Body of pancreas (tissue), 4 donors: Measurements from ENCODE around the gene ALDH1B1. TPM values are rescaled to one million over a fixed set of nuclear protein-coding genes. Genes with fewer than 3 reads are reported as not detected.

Source experiments
- ATAC-seq: fragments of 150-250 bp; one replicate; pipeline ENCODE4 v1.9.1; 2016
- DNase-seq, 4 donors: peaks; one replicate each; pipeline ENCODE4 v3.0.0-alpha.2; 2019
- H3K27ac ChIP-seq, 4 donors: fragments of 200-600 bp; sonication (generic); 1 replicate in 3 of 4; 2 replicates in 1 of 4; pipeline versions ENCODE4 v1.5.1 to v1.6.1; 2016 to 2019; ENCODE audit warnings: mild to moderate bottlenecking in 1 of 4, mixed read lengths in 1 of 4, moderate library complexity in 1 of 4
- H3K27me3 ChIP-seq, 2 donors: fragments of 200-600 bp; sonication (generic); one replicate each; pipeline ENCODE4 v1.6.0; 2016; ENCODE audit warnings: mild to moderate bottlenecking in 1 of 2
- H3K36me3 ChIP-seq, 2 donors: fragments of 200-600 bp; sonication (generic); replicated peaks in 1 of 2; 2 replicates each; pipeline ENCODE4 v1.5.1; 2016; ENCODE audit warnings: low read depth in 2 of 2; ENCODE audit not compliant: insufficient read depth in 1 of 2
- H3K4me1 ChIP-seq: fragments of 200-600 bp; sonication (generic); one replicate; pipeline ENCODE4 v1.6.0; 2016
- H3K4me3 ChIP-seq, 2 donors: fragments of 200-600 bp; sonication (generic); 1 replicate in 1 of 2; 2 replicates in 1 of 2; pipeline ENCODE4 v1.5.1; 2016 to 2019
- H3K9me3 ChIP-seq, 3 donors: fragments of 200-600 bp; sonication (generic); 1 replicate in 2 of 3; 2 replicates in 1 of 3; pipeline ENCODE4 v1.5.1; 2016
- POLR2A ChIP-seq, 3 donors: fragments of 450-650 bp; IDR thresholded peaks; one replicate each; pipeline ENCODE4 v1.6.1; 2016; ENCODE audit warnings: antibody characterized with exemption in 3 of 3, mild to moderate bottlenecking in 2 of 3
- WGBS, 2 donors: methylation state at CpG; one replicate each; pipeline ENCODE4 v1.1.5; 2017; 5-methylcytosine and 5-hydroxymethylcytosine counted together
- intact Hi-C: fragments of 100-400 bp; cut with DNase I; formaldehyde crosslinking; loops from one replicate; pipeline ENCODE4 v1.15.1; 2023
- total RNA-seq, 2 donors: library from RNA; depleted of rRNA; stranded (reverse); fragments of >200 nt; gene quantifications; one replicate each; pipeline ENCODE4 v1.1.0, GENCODE V29; 2016
- TF ChIP-seq, protein P1 (sequence below), 7 experiments: fragments of 450-650 bp in 4 of 7; fragments of 200-600 bp in 3 of 7; sonication (generic) in 3 of 7; IDR thresholded peaks; one replicate each; pipeline ENCODE4 v1.5.1; 2016 to 2019; ENCODE audit warnings: antibody characterized with exemption in 7 of 7

ALDH1B1 gene
- total RNA-seq, 2 donors from 2014 or later, result 11.7 to 17.5 TPM

DNA sequence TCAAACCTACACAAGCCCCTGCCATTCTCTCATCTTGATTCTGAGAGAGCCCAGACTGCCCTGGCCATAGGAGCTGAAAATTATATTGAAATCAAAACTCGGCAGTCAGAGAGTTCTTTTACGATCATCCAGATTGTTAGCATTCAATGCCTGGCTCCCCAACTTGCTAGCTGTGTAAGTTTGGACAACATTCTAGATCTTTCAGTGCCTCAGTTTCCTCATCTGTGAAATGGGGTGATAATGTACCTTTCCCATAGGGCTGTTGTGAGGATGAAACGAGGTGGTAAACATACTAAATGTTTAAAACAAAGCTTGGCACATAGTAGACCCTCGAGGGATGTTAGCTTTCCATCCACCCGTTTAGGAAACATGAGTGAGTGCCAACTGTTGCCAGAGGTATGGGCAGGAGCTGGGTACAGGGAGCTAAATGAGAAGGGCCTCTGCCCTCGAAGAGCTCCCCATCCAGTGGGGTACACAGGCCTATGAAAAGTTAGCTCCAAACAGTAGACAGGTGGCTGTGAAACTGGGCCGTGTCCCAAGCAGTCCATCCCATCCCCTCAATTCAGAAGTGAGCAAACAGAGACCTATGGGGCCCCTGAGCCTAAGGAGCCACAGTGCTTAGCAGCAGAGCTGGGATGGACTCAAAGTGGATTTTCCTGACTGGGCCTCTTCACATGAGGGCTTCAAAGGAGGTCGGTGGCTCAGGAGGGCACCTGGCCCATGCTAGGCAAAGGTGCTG, 49.0 kb downstream of the ALDH1B1 start:
- Histone ChIP-seq H3K27me3 (no peaks in the 10 kb centered on the region), H3K4me1 (peaks cover 15% of the 10 kb centered on the region), H3K9me3 (no peaks in the 10 kb centered on the region), H3K4me3 (no peak overlapping the region), H3K36me3 (no peaks in the 10 kb centered on the region), H3K27ac (no peak overlapping the region)
- 83 to 86% methylated on average over 6 to 8 of the region's 8 CpGs for WGBS, 2 donors
- TF ChIP-seq, protein P1, sequence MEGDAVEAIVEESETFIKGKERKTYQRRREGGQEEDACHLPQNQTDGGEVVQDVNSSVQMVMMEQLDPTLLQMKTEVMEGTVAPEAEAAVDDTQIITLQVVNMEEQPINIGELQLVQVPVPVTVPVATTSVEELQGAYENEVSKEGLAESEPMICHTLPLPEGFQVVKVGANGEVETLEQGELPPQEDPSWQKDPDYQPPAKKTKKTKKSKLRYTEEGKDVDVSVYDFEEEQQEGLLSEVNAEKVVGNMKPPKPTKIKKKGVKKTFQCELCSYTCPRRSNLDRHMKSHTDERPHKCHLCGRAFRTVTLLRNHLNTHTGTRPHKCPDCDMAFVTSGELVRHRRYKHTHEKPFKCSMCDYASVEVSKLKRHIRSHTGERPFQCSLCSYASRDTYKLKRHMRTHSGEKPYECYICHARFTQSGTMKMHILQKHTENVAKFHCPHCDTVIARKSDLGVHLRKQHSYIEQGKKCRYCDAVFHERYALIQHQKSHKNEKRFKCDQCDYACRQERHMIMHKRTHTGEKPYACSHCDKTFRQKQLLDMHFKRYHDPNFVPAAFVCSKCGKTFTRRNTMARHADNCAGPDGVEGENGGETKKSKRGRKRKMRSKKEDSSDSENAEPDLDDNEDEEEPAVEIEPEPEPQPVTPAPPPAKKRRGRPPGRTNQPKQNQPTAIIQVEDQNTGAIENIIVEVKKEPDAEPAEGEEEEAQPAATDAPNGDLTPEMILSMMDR (IDR thresholded peaks at IDR 0.05), result no peak
- TF ChIP-seq POLR2A (IDR thresholded peaks at IDR 0.05), result no peak
- ATAC-seq, result no peak
- DNase-seq, result no peak
- intact Hi-C loops, result no loop called here

DNA sequence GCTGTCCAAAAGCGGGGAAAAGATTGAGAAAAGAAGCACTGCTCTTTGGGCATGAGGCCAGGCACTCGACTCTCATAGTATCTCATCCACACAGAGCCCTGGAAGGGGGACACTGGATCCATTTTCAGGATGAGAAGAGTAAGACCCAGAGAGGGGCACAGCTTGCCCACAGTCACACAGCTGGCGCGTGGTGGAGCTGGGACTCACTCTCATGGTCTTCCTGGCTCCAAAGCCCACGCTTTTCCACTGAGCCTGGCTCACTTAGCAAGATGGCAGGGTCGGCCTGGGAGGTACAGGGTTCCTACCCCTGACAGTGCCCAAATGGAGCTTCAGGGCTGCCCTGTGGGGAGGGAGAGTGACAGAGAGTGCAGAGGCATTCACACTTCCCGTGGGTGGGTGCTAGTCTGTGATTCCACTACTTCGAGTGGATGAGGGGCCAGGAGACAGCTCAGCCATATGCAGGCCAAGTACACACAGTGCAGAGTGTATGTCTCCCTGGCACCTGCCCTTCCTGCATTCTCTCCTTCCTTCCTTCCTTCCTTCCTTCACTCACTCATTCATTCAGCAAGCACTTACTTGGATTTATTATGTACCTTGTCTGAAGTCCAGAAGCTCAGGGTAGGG, 50.1 kb downstream of the ALDH1B1 start:
- TF ChIP-seq, protein P1 (IDR thresholded peaks at IDR 0.05), result no peak
- no peak for TF ChIP-seq POLR2A (IDR thresholded peaks at IDR 0.05)
- ATAC-seq, result no peak
- H3K4me3 ChIP-seq, result no peak overlapping the region
- H3K27me3 ChIP-seq, result no peaks in the 10 kb centered on the region
- H3K27ac ChIP-seq, result peak overlapping the region in 1 of 4 donors; percentile 13
- peaks cover 6% of the 10 kb centered on the region for H3K4me1 ChIP-seq
- no peaks in the 10 kb centered on the region for H3K36me3 ChIP-seq
- WGBS, 2 donors, result 78% methylated on average over 7 to 8 of the region's 8 CpGs
- no peaks in the 10 kb centered on the region for H3K9me3 ChIP-seq
- no peak for DNase-seq
- intact Hi-C loops, result no loop called here

DNA sequence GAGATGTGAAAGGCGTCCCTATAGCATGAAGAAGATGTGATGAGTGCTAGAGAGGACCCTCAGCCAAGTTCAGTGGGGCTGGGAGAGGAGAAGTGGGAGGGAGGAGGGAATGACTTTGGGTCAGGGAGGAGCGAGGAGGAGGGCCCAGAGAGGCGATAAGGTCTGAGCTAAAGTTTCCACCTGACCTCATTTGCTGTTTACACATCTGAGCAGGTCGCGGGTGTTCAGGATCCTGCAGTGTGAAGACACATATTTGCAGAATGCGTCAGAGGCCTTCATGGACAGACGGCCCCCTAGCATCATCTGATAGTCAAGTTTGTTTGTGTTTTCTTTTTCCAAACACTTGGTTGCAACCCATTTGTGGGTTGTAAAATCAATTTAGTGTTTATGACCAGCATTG, 50.7 kb downstream of the ALDH1B1 start:
- intact Hi-C loops, result no loop called here
- no peak for TF ChIP-seq POLR2A (IDR thresholded peaks at IDR 0.05)
- TF ChIP-seq, protein P1 (IDR thresholded peaks at IDR 0.05), result no peak
- ATAC-seq, result peak; percentile 86
- Histone ChIP-seq H3K27ac (peak overlapping the region in 1 of 4 donors; percentile 13), H3K36me3 (no peaks in the 10 kb centered on the region), H3K4me3 (no peak overlapping the region), H3K4me1 (peaks cover under 1% of the 10 kb centered on the region), H3K9me3 (no peaks in the 10 kb centered on the region), H3K27me3 (no peaks in the 10 kb centered on the region)
- DNase-seq, result peak; percentile 32 to 49 (median 38)
- WGBS, 2 donors, result 25 to 39% methylated on average over 7 of the region's 7 CpGs

DNA sequence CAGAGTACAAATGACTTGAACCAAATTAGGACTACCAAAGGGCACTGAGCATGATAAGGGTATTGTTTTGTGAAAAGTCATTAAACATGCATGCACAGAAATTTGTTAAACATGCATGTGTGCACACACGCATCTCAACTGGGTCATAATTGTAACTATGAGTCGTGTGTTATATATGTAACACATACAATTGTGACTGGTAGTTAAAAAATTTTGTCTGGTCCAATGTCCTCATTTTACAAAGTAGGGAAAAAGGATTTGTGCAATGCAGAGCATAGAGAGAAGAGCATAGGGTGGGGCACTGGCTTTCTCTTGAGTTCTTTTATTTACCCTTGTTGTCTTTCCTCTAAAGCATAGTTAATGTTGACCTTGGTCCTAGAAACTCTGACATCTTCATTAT, 51.1 kb downstream of the ALDH1B1 start:
- Histone ChIP-seq H3K9me3 (no peaks in the 10 kb centered on the region), H3K4me3 (no peak overlapping the region), H3K4me1 (no peaks in the 10 kb centered on the region), H3K27ac (no peak overlapping the region), H3K36me3 (no peaks in the 10 kb centered on the region), H3K27me3 (no peaks in the 10 kb centered on the region)
- no peak for ATAC-seq
- intact Hi-C loops, result no loop called here
- no peak for DNase-seq
- TF ChIP-seq, protein P1 (IDR thresholded peaks at IDR 0.05), result no peak
- TF ChIP-seq POLR2A (IDR thresholded peaks at IDR 0.05), result no peak
- WGBS, 2 donors, result 50 to 56% methylated on average over 2 of the region's 2 CpGs
